ENCODE results near the gene AAGAB. TPM values are rescaled to one million over a fixed set of nuclear protein-coding genes. Genes with fewer than 3 reads are reported as not detected.

The AAGAB gene
- total RNA-seq, 1 donor from 2014 or later, result 60.5 TPM

- no peaks in the 10 kb centered on the region for H3K9me3 Mint-ChIP-seq (ENCODE audit: low read depth)
- TF ChIP-seq, protein P1, sequence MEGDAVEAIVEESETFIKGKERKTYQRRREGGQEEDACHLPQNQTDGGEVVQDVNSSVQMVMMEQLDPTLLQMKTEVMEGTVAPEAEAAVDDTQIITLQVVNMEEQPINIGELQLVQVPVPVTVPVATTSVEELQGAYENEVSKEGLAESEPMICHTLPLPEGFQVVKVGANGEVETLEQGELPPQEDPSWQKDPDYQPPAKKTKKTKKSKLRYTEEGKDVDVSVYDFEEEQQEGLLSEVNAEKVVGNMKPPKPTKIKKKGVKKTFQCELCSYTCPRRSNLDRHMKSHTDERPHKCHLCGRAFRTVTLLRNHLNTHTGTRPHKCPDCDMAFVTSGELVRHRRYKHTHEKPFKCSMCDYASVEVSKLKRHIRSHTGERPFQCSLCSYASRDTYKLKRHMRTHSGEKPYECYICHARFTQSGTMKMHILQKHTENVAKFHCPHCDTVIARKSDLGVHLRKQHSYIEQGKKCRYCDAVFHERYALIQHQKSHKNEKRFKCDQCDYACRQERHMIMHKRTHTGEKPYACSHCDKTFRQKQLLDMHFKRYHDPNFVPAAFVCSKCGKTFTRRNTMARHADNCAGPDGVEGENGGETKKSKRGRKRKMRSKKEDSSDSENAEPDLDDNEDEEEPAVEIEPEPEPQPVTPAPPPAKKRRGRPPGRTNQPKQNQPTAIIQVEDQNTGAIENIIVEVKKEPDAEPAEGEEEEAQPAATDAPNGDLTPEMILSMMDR (IDR thresholded peaks at IDR 0.05; ENCODE audit: unreplicated experiment), result no peak
- H3K27ac Mint-ChIP-seq, result no peak overlapping the region
- H3K27me3 Mint-ChIP-seq, result no peaks in the 10 kb centered on the region
- no peak for DNase-seq (ENCODE audit: low spot score, unreplicated experiment)
- no peak overlapping the region for H3K4me3 Mint-ChIP-seq (ENCODE audit: low read depth)
- peaks cover 16% of the 10 kb centered on the region for H3K36me3 Mint-ChIP-seq (ENCODE audit: insufficient read depth)
- peaks cover 2% of the 10 kb centered on the region for H3K4me1 Mint-ChIP-seq (ENCODE audit: low read depth)
These were observed 58.2 kb downstream of the AAGAB start for GRCh38 chr15:67196222-67196621.

DNA sequence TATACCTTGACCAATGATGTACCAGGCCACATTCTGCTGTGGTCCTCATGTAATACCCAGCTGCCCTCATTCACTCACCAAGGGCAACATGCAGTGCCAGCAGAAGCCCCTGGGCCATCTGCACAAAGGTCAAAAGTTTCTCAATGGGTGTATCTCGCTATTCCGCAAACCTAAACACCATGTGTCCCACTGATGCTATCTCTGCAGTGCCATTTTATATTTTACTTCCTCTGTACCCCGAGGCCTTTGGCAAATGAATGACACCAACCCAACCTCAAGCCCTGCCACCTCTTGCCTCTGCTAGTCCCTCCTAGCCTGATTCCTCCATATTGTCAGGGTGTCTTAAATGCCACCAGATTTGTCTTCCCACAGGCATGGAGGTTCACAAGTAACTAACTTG is 59.2 kb downstream of the AAGAB start:
- H3K9me3 Mint-ChIP-seq (ENCODE audit: low read depth), result no peaks in the 10 kb centered on the region
- DNase-seq (ENCODE audit: low spot score, unreplicated experiment), result no peak
- H3K4me3 Mint-ChIP-seq (ENCODE audit: low read depth), result no peak overlapping the region
- peaks cover 16% of the 10 kb centered on the region for H3K36me3 Mint-ChIP-seq (ENCODE audit: insufficient read depth)
- no peak overlapping the region for H3K27ac Mint-ChIP-seq
- H3K27me3 Mint-ChIP-seq, result no peaks in the 10 kb centered on the region
- no peaks in the 10 kb centered on the region for H3K4me1 Mint-ChIP-seq (ENCODE audit: low read depth)
- TF ChIP-seq, protein P1 (IDR thresholded peaks at IDR 0.05; ENCODE audit: unreplicated experiment), result no peak

DNA sequence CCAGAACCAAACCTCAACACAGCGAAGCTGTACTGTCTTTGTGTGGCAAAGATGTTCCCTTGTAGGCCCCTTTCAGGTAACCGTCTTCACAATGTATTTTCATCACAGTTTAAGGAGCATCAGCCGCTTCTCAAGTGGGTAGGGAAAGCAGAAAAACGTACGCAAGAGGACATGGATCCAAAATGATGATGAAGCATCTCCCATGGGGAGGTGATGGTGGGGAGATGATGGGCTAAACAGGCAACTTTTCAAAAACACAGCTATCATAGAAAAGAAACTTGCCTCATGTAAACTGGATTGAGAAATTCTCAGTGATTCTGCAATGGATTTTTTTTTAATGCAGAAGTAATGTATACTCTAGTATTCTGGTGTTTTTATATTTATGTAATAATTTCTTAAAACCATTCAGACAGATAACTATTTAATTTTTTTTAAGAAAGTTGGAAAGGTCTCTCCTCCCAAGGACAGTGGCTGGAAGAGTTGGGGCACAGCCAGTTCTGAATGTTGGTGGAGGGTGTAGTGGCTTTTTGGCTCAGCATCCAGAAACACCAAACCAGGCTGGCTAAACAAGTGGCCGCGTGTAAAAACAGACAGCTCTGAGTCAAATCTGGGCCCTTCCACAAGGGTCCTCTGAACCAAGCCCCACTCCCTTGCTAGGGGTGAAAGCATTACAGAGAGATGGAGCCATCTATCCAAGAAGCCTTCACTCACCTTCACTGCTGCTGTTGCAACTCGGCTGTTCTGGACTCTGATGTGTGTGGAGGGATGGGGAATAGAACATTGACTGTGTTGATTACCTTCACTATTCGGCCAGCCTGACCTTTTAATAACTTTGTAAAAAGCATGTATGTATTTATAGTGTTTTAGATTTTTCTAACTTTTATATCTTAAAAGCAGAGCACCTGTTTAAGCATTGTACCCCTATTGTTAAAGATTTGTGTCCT is 60.0 kb downstream of the AAGAB start:
- H3K27ac Mint-ChIP-seq, result no peak overlapping the region
- TF ChIP-seq, protein P1 (IDR thresholded peaks at IDR 0.05; ENCODE audit: unreplicated experiment), result no peak
- H3K4me3 Mint-ChIP-seq (ENCODE audit: low read depth), result no peak overlapping the region
- H3K4me1 Mint-ChIP-seq (ENCODE audit: low read depth), result no peaks in the 10 kb centered on the region
- DNase-seq (ENCODE audit: low spot score, unreplicated experiment), result no peak
- H3K27me3 Mint-ChIP-seq, result no peaks in the 10 kb centered on the region
- no peaks in the 10 kb centered on the region for H3K9me3 Mint-ChIP-seq (ENCODE audit: low read depth)
- H3K36me3 Mint-ChIP-seq (ENCODE audit: insufficient read depth), result peaks cover 18% of the 10 kb centered on the region

GRCh38 chr15:67193223-67193990 is 61.1 kb downstream of the AAGAB start:
- Mint-ChIP-seq H3K27ac (no peak overlapping the region), H3K4me1 (ENCODE audit: low read depth) (no peaks in the 10 kb centered on the region), H3K4me3 (ENCODE audit: low read depth) (no peak overlapping the region), H3K9me3 (ENCODE audit: low read depth) (no peaks in the 10 kb centered on the region), H3K36me3 (ENCODE audit: insufficient read depth) (peaks cover 23% of the 10 kb centered on the region), H3K27me3 (no peaks in the 10 kb centered on the region)
- TF ChIP-seq, protein P1 (IDR thresholded peaks at IDR 0.05; ENCODE audit: unreplicated experiment), result no peak
- no peak for DNase-seq (ENCODE audit: low spot score, unreplicated experiment)

DNA sequence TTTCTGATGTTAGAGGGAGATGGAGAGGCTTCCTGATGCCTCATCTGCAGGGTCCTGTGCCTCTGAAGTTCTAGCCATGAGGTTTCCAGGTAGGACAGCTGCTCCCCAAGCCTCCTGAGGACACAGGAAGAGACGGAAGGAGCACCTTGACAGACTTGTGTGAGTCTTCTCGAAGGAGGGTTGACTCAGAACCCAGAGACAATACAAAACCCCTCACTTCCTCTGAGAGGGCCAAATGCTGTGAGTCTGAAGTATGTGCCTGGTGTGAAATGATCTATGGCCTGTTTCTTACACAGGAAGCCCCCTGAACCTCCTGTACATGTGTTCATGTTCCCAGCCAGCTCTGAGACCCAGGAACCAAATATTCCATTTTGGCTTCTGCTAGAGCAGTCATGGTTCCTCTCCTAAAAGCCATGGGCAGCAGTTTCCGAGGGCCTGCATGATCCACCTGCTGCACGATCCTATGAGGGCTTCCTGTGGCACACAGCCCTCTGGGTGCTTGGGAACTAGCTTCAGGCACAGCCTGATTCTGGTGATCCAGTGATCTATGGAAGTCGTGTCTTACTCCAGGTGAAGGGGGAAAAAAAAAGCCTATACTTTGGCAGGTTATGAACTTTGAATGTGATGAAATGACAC is 62.2 kb downstream of the AAGAB start:
- H3K27ac Mint-ChIP-seq, result no peak overlapping the region
- no peak overlapping the region for H3K4me3 Mint-ChIP-seq (ENCODE audit: low read depth)
- peaks cover 21% of the 10 kb centered on the region for H3K36me3 Mint-ChIP-seq (ENCODE audit: insufficient read depth)
- no peak for DNase-seq (ENCODE audit: low spot score, unreplicated experiment)
- TF ChIP-seq, protein P1 (IDR thresholded peaks at IDR 0.05; ENCODE audit: unreplicated experiment), result no peak
- H3K9me3 Mint-ChIP-seq (ENCODE audit: low read depth), result no peaks in the 10 kb centered on the region
- H3K4me1 Mint-ChIP-seq (ENCODE audit: low read depth), result no peaks in the 10 kb centered on the region
- H3K27me3 Mint-ChIP-seq, result no peaks in the 10 kb centered on the region
